Neural cell (in vitro differentiated cells): ENCODE measurements around the gene LONRF2.

Source experiments
- CTCF ChIP-seq: fragments of 450-650 bp; IDR thresholded peaks from 2 replicates; pipeline ENCODE4 v1.5.1; 2014; ENCODE audit warnings: antibody characterized with exemption, mild to moderate bottlenecking, moderate library complexity; ENCODE audit not compliant: poor library complexity, severe bottlenecking
- RAD21 ChIP-seq: fragments of 450-650 bp; conservative IDR thresholded peaks from 2 replicates; pipeline ENCODE4 v1.6.1; 2014; ENCODE audit warnings: antibody characterized with exemption, mild to moderate bottlenecking, moderate library complexity
- TAF1 ChIP-seq: IDR thresholded peaks from 2 replicates; pipeline ENCODE4 v1.6.1; 2012; ENCODE audit warnings: low read depth

GRCh38 chr2:100230754-100231153 is 91.5 kb downstream of the LONRF2 start:
- TF ChIP-seq RAD21 (no peak), CTCF (no peak), TAF1 (no peak)
